Measurements from ENCODE around the gene IQSEC2.

GRCh38 chrX:53251307-53251706, 30.1 kb downstream of the IQSEC2 start:
- no peak for TF ChIP-seq CTCF (tag by site-specific recombination; IDR thresholded peaks at IDR 0.05)
- no peak for TF ChIP-seq ZNF555 (tag by site-specific recombination; conservative IDR thresholded peaks at IDR 0.05)
- TF ChIP-seq, protein P1, sequence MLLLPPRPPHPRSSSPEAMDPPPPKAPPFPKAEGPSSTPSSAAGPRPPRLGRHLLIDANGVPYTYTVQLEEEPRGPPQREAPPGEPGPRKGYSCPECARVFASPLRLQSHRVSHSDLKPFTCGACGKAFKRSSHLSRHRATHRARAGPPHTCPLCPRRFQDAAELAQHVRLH (tag by site-specific recombination; IDR thresholded peaks at IDR 0.05) = no peak
- TF ChIP-seq ZXDB (tag by site-specific recombination; IDR thresholded peaks at IDR 0.05) = no peak
- TF ChIP-seq ZBTB8A (tag by site-specific recombination; IDR thresholded peaks at IDR 0.05) = no peak
- TF ChIP-seq ZNF768 (tag by site-specific recombination; IDR thresholded peaks at IDR 0.05) = no peak
- no peak for TF ChIP-seq ZNF362 (tag by site-specific recombination; IDR thresholded peaks at IDR 0.05)
- no peak for TF ChIP-seq ZNF174 (tag by site-specific recombination; IDR thresholded peaks at IDR 0.05)
- no peak for TF ChIP-seq ZNF747 (tag by site-specific recombination; IDR thresholded peaks at IDR 0.05)
- no peak for TF ChIP-seq SALL2 (tag by site-specific recombination; IDR thresholded peaks at IDR 0.05; ENCODE audit: borderline replicate concordance)
- TF ChIP-seq, protein P2, sequence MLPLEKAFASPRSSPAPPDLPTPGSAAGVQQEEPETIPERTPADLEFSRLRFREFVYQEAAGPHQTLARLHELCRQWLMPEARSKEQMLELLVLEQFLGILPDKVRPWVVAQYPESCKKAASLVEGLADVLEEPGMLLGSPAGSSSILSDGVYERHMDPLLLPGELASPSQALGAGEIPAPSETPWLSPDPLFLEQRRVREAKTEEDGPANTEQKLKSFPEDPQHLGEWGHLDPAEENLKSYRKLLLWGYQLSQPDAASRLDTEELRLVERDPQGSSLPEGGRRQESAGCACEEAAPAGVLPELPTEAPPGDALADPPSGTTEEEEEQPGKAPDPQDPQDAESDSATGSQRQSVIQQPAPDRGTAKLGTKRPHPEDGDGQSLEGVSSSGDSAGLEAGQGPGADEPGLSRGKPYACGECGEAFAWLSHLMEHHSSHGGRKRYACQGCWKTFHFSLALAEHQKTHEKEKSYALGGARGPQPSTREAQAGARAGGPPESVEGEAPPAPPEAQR (tag by site-specific recombination; IDR thresholded peaks at IDR 0.05) = no peak
- no peak for TF ChIP-seq PRDM10 (tag by site-specific recombination; IDR thresholded peaks at IDR 0.05)
